Measurements from ENCODE around the gene PRMT1. TPM values are rescaled to one million over a fixed set of nuclear protein-coding genes. Genes with fewer than 3 reads are reported as not detected.
A peak's percentile ranks its signal among the peaks of the same experiment; 100 is the strongest.
"Not testable (repeated sequence)": the region's sequence is repeated elsewhere in the genome, so short reads cannot be mapped to it uniquely, and the experiment has no call there.

The PRMT1 gene
- total RNA-seq, result 258 and 341 TPM in 2 replicates

GRCh38 chr19:49677231-49677900, at the start of gene PRMT1:
Gene PRMT1, plus strand, starts transcription at chr19:49677271. Its CDS starts 10 bp downstream, at chr19:49677281.
- TF ChIP-seq CTCF (IDR thresholded peaks at IDR 0.05; ENCODE audit: insufficient read depth, low read depth, low read length), result no peak

GRCh38 chr19:49629659-49630058, 47.4 kb upstream of the PRMT1 start:
- H3K4me3 ChIP-seq (ENCODE audit: low read depth, low read length), result no peak overlapping the region
- DNase-seq (ENCODE audit: low read depth), result no peak
- no peak for TF ChIP-seq CTCF (IDR thresholded peaks at IDR 0.05; ENCODE audit: insufficient read depth, low read depth, low read length)

More at GRCh38 chr19:49677231-49677900, at the start of gene PRMT1:
- H3K4me3 ChIP-seq (ENCODE audit: low read depth, low read length), result peak within 1 kb of the TSS; percentile 94
- no peak for DNase-seq (ENCODE audit: low read depth)

GRCh38 chr19:49631014-49631588, 46.0 kb upstream of the PRMT1 start:
- DNase-seq (ENCODE audit: low read depth), result no peak
- H3K4me3 ChIP-seq (ENCODE audit: low read depth, low read length), result no peak overlapping the region
- no peak for TF ChIP-seq CTCF (IDR thresholded peaks at IDR 0.05; ENCODE audit: insufficient read depth, low read depth, low read length)

- no peak for TF ChIP-seq CTCF (IDR thresholded peaks at IDR 0.05; ENCODE audit: insufficient read depth, low read depth, low read length)
- no peak overlapping the region for H3K4me3 ChIP-seq (ENCODE audit: low read depth, low read length)
- DNase-seq (ENCODE audit: low read depth), result no peak
Measured at GRCh38 chr19:49631610-49632192, 45.4 kb upstream of the PRMT1 start.

GRCh38 chr19:49632576-49632975, 44.5 kb upstream of the PRMT1 start:
- no peak overlapping the region for H3K4me3 ChIP-seq (ENCODE audit: low read depth, low read length)
- no peak for DNase-seq (ENCODE audit: low read depth)
- TF ChIP-seq CTCF (IDR thresholded peaks at IDR 0.05; ENCODE audit: insufficient read depth, low read depth, low read length), result no peak

- DNase-seq (ENCODE audit: low read depth), result peak; percentile 36
- H3K4me3 ChIP-seq (ENCODE audit: low read depth, low read length), result not testable (repeated sequence)
Measured at GRCh38 chr19:49633273-49633672, 43.8 kb upstream of the PRMT1 start.

GRCh38 chr19:49635530-49636232, 41.4 kb upstream of the PRMT1 start:
- DNase-seq (ENCODE audit: low read depth), result no peak
- no peak overlapping the region for H3K4me3 ChIP-seq (ENCODE audit: low read depth, low read length)
- peak; percentile 14 for TF ChIP-seq CTCF (IDR thresholded peaks at IDR 0.05; ENCODE audit: insufficient read depth, low read depth, low read length)
